NCI-H460 (cell line): ENCODE measurements around the gene GLS. TPM values are rescaled to one million over a fixed set of nuclear protein-coding genes. Genes with fewer than 3 reads are reported as not detected.
"Not testable (repeated sequence)": the region's sequence is repeated elsewhere in the genome, so short reads cannot be mapped to it uniquely, and the experiment has no call there.

Experiments used
- DNase-seq: peaks from one replicate; pipeline ENCODE4 v3.0.0-alpha.2; 2016; ENCODE audit warnings: low read depth; ENCODE audit errors: extremely low read depth
- total RNA-seq: library from RNA; depleted of rRNA; stranded (reverse); fragments of >200 nt; shearing (Covaris generic); gene quantifications from 2 replicates; pipeline ENCODE4 v1.2.3, GENCODE V29; 2014

Gene GLS
- total RNA-seq, 1 experiment from 2014 or later = 106 TPM

GRCh38 chr2:190922376-190922775 is 41.8 kb downstream of the GLS start:
- DNase-seq = no peak

- DNase-seq = no peak
These were observed 46.7 kb downstream of the GLS start for GRCh38 chr2:190927301-190927700.

GRCh38 chr2:190929919-190930318 is 49.3 kb downstream of the GLS start:
- DNase-seq = no peak

- no peak for DNase-seq
These were observed 49.8 kb downstream of the GLS start for GRCh38 chr2:190930411-190930810.

DNA sequence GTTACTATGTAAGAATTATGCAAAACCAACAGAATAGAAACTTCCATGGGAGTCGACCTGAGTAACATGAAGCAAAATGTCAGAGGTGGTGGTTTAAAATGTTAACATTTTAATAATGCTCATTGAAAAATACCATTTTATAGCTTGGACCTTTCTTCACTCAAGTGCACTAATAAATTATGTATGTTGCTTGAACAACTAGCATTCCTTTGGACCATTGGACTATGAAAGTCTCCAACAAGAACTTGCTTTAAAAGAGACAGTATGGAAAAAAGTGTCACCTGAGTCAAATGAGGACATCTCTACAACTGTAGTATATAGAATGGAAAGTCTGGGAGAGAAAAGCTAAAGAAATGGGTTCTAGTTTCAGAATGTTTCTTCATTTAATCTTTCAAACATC is 51.9 kb downstream of the GLS start:
- DNase-seq = no peak

DNA sequence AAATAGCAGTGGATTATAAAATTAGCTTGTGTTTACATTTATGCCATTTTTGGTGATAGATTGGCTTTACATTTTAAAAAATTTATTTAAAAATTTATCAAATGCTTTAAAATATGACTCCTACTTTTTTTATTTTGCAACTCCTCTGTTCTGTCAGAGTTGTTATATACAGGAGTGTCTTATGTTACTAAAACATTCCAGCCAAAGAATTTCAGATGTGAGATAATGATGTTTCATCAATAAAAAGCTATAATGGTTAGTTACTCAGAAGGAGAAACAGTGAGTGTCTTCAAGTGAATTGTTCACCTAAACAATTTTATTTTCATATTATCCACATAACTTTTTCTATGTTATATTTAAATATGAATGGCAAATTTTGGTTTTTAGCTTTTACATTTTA is 52.7 kb downstream of the GLS start:
- DNase-seq = no peak

GRCh38 chr2:190935054-190935453 is 54.4 kb downstream of the GLS start:
- DNase-seq = no peak

DNA sequence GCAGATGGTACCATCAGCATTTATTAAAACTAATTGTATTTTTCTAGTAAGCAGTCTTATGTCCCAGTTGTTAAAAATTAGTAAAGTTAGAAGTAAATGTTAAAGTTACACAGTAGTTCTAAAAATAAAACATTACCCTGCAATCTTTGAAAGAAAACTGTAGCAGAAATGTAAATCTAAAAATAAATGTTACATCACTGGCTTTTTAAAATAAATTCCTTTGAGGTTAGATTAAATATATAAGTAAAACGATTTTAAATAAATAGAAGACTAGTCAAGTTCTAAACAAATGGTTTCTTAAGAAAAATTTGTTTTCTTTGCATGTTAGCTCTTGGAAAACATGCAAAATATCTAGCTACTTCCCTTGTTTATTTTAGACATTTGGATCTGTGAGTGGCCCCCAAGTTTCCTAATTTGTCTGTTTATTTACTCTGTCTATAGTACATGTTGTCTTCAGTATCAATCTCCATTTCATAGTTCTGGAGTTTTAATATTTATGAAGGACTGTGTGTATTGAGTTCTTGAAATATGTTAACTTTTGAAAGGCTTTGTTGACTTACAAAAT is 58.2 kb downstream of the GLS start:
- DNase-seq = no peak

DNA sequence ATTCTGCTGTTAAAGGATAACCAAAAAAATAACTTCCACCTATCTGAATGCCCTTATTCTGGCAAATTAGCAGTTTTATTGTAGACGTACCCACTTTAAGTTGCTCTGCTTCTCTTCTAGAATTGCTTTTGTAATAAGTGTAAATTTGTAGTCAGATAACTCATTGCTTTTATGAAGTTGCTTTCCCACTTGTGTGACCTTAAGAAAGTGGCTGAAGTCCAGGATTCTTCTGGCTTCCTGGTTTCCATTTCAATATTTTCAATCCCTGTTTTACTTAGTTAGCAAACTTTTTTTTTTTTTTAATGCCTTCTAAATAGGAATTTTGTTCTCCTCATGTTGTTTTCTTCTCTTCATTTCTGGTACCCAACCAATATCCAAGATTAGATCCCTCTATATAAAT is 59.8 kb downstream of the GLS start:
- no peak for DNase-seq

DNA sequence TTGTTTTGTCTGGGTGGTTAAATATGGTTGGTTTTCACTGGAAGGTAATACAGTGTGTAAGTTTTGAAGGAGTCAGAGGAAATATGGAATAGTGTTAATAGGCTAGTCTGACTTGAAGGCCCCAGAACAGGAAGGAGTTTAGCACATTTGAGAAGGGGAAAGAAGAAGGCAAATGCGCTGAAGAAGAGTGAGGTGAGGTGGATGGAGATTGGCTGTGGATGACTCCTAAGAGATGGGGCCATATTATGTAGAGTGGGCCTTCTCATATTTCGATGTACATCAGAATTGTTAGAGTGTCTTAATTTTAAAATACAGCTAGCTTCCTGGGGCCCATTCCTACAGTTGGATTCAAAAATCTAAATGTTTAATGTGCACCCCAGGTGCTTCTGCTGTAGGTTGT is 61.0 kb downstream of the GLS start:
- DNase-seq = no peak

DNA sequence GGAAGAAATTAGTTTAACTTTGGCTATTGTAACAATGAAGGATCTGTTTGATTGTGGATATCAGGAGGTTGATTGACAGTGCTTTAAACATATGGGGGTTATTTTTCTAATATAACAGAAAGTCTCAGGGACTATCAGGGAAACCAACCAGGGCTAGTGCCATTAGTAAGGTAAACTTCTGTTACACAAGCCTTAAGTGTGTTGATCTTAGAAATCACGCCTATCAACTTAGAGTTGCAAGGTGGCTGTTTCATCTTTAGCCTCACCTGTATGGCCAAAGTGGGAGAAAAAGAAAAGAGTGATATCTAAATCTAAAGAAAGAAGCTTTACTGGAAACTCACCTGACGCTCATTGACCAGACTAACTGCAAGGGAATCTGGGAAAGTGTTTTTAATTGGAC is 62.1 kb downstream of the GLS start:
- no peak for DNase-seq

DNA sequence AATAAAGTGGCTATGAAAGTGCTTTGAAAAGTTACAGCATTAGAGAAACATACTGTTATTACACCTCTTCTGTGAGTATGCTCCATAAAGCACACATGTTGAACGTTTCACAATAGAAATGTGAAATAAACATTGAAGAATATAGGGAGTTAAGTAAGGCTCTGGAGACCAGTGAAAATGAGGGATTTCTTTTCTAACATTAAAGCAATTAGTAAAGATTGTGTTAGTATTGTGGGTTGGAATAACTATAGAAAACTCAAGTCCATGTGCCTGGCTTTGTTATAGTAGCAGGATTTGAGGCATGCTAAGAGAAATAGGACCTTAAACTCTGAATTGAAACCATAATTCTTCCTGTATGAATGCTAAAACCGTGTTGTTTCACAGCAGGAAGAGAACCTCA is 63.1 kb downstream of the GLS start:
- DNase-seq = no peak

DNA sequence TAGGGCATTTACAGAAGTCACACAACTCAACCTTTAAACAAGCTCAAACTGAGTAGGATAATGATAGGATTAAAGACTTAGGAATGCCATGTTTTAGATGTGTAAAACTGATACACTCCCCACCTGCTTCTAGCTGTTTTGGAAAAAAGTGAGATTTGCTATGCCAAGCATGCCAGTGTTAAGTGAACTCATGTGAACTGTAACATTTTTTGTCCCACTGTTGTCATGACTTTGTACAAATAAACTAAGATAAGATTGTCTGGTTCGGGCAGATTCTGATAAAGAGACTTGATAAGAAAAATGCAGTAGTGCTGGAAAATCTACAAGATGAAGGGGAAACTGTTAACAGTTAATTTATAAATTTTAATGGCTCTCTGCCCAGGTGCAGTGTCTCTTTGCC is 66.5 kb downstream of the GLS start:
- no peak for DNase-seq

DNA sequence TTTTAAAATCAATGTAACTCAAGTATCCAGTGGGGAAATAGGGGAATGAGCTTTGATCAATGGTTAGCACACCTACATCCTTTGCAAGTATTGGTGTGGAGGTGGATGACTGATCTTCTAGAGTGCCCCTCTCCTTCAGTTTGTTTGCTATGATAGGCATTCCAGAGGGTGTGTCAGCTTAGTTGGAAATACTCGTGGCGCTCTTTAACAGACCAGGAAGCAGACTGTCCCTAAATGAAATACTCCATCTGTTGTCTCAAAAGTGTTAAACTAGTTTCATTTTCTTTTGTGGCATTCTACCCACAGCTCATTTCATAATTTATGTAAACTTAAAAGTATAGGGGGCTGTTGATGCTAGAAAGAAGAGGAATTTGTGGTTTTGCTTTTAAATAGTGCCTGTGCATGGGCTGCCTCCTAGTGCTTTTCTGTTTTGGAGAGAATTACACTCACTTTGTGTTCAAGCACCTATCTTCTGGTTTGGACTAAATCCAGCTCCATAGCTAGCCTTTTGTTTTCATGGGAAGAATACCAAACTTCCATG is 67.2 kb downstream of the GLS start:
- peak; percentile 23 for DNase-seq

- peak; percentile 38 for DNase-seq
These were observed 68.0 kb downstream of the GLS start for GRCh38 chr2:190948671-190949070.

DNA sequence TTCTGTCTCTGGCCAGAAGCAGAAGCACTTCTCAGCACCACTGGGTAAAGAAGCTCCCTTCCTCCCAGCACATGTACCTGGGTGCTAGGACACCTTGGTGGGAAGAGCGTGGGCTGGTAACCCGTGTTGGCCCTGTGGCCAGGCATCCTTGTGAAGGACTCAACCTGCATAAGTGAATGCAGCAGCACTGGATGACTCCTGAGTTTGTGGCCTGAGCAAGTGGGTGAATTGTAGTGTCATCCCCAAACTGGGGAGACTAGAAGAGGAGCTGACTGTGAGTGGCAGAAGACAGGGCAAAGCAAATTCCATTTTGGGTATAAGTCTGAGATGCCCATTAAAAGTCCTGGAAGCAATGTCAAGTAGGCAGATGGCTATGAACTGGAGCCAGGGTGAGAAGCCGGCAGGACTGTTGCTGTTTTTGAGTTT is 70.0 kb downstream of the GLS start:
- no peak for DNase-seq

GRCh38 chr2:190953257-190953656 is 72.6 kb downstream of the GLS start:
- DNase-seq = no peak

DNA sequence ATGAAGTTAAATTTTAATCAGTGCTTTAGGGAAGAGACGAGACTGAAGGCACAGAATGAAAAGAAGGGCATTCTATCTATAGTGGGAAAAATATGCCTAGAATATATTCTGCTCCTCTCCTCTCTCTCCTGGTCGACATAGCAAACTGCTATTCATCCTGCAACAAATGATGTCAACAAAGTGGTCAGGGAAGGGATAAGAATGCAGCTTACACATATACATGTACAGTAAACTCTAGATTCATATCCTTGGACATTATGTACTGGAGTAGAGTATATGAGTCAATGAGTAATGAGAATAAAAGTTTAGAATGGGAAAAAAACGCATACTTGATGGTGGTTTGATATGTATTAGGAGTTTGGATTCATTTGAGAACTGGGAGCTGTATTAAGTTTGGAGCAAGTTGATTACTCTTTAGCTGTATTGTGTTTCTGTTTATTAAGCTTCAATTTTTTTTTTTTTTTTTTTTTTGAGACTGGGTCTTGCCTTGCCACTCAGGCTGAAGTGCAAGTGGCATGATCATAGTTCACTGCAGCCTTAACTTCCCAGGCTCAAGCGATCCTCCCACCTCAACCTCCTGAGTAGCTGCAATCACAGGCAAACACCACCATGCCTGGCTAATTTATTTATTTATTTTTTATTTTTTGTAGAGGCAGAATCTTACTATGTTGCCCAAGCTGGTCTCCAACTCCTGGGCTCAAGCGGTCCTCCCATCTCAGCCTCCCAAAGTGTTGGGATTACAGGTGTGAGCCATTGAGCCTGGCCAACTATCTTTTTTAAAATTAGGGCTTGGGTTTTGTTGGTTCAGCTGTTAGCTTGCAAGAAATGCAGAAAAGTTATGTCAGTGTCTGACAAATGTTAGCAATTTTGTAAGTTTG is 79.5 kb downstream of the GLS start:
- DNase-seq = no peak

DNA sequence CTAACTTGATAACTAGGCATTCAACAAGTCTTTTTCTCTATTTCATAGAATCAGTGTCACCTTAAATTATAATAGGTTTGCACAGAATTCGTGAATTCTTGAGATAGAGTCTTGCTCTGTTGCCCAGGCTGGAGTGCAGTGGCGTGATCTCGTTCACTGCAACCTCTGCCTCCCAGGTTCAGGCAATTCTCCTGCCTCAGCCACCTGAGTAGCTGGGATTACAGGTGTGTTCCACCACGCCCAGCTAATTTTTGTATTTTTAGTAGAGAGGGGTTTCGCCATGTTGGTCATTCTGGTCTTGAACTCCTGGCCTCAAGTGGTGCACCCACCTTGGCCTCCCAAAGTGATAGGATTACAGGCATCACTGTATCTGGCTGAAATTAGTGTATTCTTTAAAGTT is 80.5 kb downstream of the GLS start:
- not testable (repeated sequence) for DNase-seq

DNA sequence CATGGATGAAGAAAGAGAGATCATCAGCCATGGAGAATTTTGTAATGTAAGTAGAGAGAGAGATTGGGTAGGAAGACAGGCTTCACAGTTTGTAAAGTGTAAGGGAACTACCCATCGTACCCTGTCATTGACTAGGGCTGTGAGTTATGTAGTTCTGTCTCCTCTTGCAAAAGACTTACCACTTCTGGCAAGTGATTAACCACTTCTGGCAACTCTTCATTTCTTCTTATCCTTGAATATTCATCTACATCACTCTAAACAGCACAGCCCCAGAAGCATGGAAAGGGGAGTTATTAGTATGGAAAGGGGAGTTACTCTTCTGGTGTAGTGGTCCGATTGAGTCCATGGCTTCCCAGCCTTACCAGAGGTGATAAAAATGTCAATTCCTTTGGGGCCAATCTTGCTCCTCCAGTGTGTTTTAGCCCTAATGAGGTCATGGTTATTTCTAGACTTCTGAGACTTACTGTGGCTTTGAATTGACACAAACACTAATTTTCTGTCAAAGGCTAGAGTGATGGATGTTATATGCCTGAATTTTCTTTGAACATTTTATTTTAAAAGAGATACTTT is 81.4 kb downstream of the GLS start:
- no peak for DNase-seq

DNA sequence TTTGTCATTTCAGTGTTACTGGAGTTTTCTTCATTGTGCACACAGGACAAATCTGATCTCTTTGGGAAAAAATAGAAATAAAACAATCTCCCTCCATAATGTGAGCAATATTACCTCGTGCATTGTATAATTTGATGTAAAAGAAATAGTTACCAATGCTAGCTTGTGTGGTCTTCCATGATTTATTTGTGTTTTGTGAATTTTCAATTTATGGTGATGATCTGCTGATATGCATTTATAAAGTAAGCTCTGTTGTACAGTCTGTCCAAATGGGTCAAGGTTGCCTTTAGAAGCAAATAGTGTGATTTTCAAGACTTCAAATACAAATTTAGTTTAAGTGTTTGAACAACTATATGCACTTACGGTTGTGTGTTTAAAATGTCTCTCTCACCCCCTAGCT is 82.5 kb downstream of the GLS start:
- no peak for DNase-seq
